GM20000 (cell line): ENCODE data around the gene OR52K2.
"Not testable (repeated sequence)": the region's sequence is repeated elsewhere in the genome, so short reads cannot be mapped to it uniquely, and the experiment has no call there.

Source experiments
- DNase-seq: peaks from one replicate; pipeline ENCODE4 v3.0.0; 2012; ENCODE audit warnings: low spot score
- TF ChIP-seq, protein P1 (sequence below): IDR thresholded peaks from 2 replicates; pipeline ENCODE4 v1.5.1; 2012; ENCODE audit warnings: mild to moderate bottlenecking, control low read depth; ENCODE audit errors: extremely low read depth, missing control alignments

Gene OR52K2

DNA sequence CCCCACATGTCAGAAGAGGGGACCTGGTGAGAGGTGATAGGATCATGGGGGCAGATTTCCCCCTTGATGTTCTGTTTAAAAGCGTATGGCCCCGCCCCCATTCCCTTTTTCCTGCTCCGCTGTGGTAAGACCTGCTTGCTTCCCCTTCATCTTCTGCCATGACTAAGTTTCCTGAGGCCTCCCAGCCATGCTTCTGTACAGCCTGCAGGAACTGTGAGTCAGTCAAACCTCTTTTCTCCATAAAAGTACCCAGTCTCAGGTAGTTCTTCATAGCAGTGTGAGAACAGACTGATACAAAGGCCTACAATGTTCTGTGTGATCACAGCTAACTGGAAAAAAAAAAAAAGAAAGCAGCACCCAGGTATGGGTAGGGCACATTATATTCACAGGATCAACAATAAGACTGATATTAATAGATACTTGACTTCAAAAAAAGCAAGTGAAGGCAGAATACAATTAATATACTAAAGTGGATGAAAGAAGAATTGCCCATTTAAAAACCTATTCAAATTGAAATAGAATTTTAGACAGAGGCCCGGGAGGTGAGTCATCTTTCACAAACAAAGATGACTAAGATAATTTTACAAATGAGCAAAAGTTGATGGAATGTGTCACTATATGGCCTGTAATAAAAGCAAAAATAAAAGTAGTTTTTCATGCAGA, 31.6 kb downstream of the OR52K2 start:
- no peak for DNase-seq
- TF ChIP-seq, protein P1, sequence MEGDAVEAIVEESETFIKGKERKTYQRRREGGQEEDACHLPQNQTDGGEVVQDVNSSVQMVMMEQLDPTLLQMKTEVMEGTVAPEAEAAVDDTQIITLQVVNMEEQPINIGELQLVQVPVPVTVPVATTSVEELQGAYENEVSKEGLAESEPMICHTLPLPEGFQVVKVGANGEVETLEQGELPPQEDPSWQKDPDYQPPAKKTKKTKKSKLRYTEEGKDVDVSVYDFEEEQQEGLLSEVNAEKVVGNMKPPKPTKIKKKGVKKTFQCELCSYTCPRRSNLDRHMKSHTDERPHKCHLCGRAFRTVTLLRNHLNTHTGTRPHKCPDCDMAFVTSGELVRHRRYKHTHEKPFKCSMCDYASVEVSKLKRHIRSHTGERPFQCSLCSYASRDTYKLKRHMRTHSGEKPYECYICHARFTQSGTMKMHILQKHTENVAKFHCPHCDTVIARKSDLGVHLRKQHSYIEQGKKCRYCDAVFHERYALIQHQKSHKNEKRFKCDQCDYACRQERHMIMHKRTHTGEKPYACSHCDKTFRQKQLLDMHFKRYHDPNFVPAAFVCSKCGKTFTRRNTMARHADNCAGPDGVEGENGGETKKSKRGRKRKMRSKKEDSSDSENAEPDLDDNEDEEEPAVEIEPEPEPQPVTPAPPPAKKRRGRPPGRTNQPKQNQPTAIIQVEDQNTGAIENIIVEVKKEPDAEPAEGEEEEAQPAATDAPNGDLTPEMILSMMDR: no peak

DNA sequence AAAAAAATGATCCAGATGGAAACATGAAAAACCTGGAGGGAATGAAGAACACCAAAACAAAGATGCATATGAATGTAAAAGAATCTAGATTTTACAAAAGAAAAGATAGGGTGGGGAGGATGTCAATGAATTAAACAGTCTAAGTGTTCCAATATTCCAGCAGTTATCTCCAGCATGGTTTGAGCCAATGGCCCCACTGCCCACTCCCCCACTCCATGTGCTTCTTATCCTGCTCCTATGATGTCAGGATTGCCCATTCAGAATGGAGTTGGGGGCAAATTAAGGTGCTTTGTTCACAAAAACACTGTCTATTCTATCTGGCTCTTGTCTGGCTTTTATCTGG, 32.1 kb downstream of the OR52K2 start:
- TF ChIP-seq, protein P1: no peak
- DNase-seq: no peak

DNA sequence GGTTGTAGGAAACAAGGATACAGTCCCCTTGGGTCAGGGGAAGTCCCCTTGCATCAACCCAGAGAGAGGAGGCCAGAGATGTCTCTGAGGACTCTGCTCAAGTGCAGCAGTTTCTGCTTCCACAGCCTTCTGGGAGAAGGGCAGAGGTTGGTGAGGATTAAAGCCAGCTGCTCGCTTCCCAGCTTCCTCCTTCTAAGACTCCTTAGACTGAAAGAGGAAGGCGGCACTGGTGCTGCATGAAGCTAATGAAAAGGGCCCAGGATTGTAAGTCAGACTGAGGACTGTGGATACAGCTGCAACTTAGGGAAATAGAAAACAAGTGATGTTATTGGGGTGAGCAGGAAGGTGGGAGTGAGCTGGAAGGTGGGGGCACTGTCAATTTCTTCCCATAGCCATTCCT, 33.4 kb downstream of the OR52K2 start, which contains the start of gene OR52K1:
TSS of gene OR52K1 (plus strand) at position 202 of the 400 bp plus-strand sequence. CDS start 6,255 bp downstream, outside the sequence.
- DNase-seq: no peak
- TF ChIP-seq, protein P1: no peak

DNA sequence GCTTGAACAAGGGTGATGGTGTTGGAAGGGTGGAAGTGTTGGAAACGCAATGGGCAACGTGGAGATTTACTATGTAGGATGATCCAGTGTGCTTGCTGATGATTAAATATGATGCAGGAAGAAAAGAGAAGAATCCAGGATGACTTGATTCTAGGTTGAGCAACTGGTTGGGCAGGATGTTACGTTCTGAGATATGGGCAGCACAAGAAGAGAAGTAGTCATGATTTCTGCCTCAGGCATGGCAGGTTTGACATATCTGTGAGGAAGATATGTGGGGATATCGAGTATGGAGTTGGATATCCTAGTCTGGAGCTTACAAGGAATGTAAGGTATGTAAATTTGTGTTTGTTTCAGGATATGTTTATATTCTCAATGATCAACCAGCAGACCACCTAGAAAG, 35.2 kb downstream of the OR52K2 start:
- no peak for DNase-seq
- TF ChIP-seq, protein P1: no peak

DNA sequence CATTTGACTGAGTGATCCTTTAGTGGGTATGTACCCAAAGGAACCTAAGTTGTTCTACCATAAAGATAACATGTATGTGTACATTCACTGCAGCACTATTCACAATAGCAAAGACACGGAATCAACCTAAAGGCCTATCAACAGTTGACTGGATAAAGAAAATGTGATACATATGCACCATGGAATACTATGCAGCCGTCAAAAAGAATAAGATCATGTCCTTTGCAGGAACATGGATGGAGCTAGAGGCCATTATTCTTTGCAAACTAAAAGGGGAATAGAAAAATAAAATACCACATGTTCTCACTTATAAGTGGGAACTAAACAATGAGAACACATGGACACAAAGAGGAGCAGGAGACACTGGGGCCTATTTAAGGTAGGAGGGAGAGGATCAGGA, 42.3 kb downstream of the OR52K2 start:
- not testable (repeated sequence) for DNase-seq

DNA sequence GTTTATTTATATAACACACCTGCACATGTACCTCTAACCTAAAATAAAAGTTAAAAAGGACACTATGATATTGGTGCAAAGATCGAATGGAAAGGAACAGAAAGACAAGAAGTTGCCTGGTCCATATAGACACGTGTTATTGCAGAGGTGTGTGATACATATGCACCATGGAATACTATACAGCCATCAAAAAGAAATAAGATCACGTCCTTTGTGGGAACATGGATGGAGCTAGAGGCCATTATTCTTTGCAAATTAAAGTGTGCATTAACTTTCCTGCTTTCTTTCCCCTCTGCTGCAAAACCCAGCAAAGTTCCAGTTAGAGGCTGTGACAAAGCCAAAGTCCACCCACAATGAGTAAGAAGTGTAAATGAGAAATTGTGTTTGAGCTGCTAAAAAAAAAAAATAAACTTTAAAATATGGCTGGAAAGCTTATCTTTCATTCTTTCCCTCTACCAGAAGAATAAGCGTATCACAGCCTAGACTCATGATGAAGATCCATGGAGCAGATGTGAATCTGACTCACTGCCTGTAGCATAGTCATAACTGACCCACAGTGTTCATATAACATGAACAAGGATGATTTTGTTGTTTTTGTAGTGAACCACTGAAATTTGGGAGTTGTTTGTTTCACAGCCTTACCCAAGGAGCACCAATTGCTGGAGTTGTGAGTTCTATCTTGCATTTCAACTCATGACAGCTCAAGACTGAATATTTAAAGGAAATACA, 42.9 kb downstream of the OR52K2 start:
- TF ChIP-seq, protein P1: no peak
- DNase-seq: no peak

DNA sequence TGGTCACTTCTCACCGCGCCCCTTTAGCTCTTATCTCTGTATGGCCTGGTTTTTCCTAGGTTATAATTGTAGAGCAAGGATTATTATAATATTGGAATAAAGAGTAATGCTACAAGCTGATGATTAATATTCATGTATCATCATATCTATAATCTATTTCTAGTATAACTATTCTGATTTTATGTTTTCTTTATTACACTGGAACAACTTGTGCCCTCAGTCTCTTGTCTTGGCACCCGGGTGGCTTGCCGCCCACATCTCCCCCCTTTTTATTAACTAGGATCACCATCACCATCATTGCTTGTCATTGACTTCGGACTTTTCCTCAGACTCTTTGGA, 44.4 kb downstream of the OR52K2 start:
- DNase-seq: no peak
- TF ChIP-seq, protein P1: no peak

DNA sequence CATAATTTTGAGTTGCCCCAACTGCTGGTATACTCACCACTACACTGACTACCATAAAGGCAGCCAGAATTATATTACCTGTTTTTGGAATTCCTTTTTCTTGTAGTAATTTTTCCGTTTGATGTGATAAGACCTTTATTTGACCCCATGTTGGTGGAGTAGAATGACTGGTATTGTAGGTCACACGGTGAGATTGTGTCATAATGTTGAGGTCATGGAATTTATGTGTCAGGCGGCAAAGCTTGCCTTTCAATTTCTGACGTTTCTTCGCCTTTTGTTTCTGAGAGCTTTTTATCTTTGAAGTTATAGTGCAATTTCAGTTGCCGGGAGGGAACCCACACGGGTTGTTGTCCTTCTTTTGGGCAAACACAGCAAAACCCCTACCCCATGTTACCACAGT, 46.4 kb downstream of the OR52K2 start:
- TF ChIP-seq, protein P1: no peak
- no peak for DNase-seq
